Osteoblast (primary cell): ENCODE data around the gene ATG16L2. TPM values are rescaled to one million over a fixed set of nuclear protein-coding genes. Genes with fewer than 3 reads are reported as not detected.
A peak's percentile ranks its signal among the peaks of the same experiment; 100 is the strongest.

Experiments used
- DNase-seq: peaks from one replicate; pipeline ENCODE4 v3.0.0; 2011; ENCODE audit warnings: low spot score, mixed read lengths; ENCODE audit not compliant: insufficient read length; ENCODE audit errors: missing footprints
- H2AFZ ChIP-seq: 2 replicates; pipeline ENCODE4 v1.6.0; 2011; ENCODE audit warnings: mild to moderate bottlenecking, low read length
- H3K27ac ChIP-seq: 2 replicates; pipeline ENCODE4 v1.5.1; 2011; ENCODE audit warnings: mild to moderate bottlenecking, low read depth, low read length, moderate library complexity
- H3K27me3 ChIP-seq: 2 replicates; pipeline ENCODE4 v1.6.0; 2012; ENCODE audit warnings: mild to moderate bottlenecking, control low read depth, inconsistent platforms, low read length, moderate library complexity; ENCODE audit not compliant: insufficient read depth
- H3K36me3 ChIP-seq: 2 replicates; pipeline ENCODE4 v1.5.1; 2011; ENCODE audit warnings: mild to moderate bottlenecking, low read length, control low read depth, moderate library complexity; ENCODE audit not compliant: insufficient read depth
- H3K4me1 ChIP-seq: 2 replicates; pipeline ENCODE4 v1.5.1; 2011; ENCODE audit warnings: mild to moderate bottlenecking, low read length, control low read depth, moderate library complexity; ENCODE audit not compliant: insufficient read depth
- H3K4me2 ChIP-seq: 2 replicates; pipeline ENCODE4 v1.6.0; 2011; ENCODE audit warnings: mild to moderate bottlenecking, low read length; ENCODE audit not compliant: insufficient read depth
- H3K4me3 ChIP-seq: fragments of 200-600 bp; sonication (generic); 3 replicates; pipeline ENCODE4 v1.5.1; 2012; ENCODE audit warnings: mild to moderate bottlenecking, low read length, inconsistent platforms; ENCODE audit not compliant: insufficient read depth
- H3K79me2 ChIP-seq: 2 replicates; pipeline ENCODE4 v1.6.0; 2012; ENCODE audit warnings: mild to moderate bottlenecking, low read length, control low read depth, inconsistent platforms; ENCODE audit not compliant: insufficient read depth
- H3K9me3 ChIP-seq: 2 replicates; pipeline ENCODE4 v1.5.1; 2011; ENCODE audit warnings: low read depth, low read length, control low read depth
- H4K20me1 ChIP-seq: 2 replicates; pipeline ENCODE4 v1.6.0; 2012; ENCODE audit warnings: mild to moderate bottlenecking, low read length, control low read depth; ENCODE audit not compliant: insufficient read depth
- total RNA-seq: library from RNA; depleted of rRNA; stranded (reverse); fragments of >200 nt; gene quantifications from 2 replicates; pipeline ENCODE4 v1.2.3, GENCODE V29; 2012
- TF ChIP-seq, protein P1 (sequence below): IDR thresholded peaks from 2 replicates; pipeline ENCODE4 v1.5.1; 2011; ENCODE audit warnings: mild to moderate bottlenecking, low read depth, low read length, moderate library complexity; ENCODE audit errors: extremely low read depth

ATG16L2 gene
- total RNA-seq, 1 donor, result 11.9 TPM

DNA sequence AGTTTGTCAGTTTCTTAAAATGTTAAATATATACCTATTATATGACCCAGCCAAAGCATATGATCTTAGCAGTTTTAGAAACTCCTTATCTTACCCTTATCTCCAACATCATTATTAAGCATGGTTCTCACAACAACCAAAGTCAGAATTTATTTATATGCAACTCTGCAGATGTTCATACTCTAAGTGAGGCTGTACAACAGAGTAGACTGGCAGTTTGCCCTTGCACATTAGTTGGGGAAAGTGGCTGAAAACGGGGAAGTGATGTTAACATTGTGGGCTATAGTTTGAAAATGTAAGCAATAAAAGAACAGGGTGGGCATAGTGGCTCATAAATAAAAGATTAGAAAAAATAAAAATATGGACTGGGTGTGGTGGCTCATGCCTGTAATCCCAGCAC is 49.7 kb downstream of the ATG16L2 start:
- Histone ChIP-seq H3K4me3 (no peak overlapping the region), H2AFZ (no peak overlapping the region), H3K27ac (no peak overlapping the region), H3K4me1 (peaks cover 30% of the 10 kb centered on the region), H3K36me3 (peaks cover 15% of the 10 kb centered on the region), H3K4me2 (no peak overlapping the region), H3K79me2 (peaks cover 2% of the 10 kb centered on the region), H4K20me1 (peaks cover 3% of the 10 kb centered on the region), H3K9me3 (no peaks in the 10 kb centered on the region), H3K27me3 (no peaks in the 10 kb centered on the region)
- TF ChIP-seq, protein P1, sequence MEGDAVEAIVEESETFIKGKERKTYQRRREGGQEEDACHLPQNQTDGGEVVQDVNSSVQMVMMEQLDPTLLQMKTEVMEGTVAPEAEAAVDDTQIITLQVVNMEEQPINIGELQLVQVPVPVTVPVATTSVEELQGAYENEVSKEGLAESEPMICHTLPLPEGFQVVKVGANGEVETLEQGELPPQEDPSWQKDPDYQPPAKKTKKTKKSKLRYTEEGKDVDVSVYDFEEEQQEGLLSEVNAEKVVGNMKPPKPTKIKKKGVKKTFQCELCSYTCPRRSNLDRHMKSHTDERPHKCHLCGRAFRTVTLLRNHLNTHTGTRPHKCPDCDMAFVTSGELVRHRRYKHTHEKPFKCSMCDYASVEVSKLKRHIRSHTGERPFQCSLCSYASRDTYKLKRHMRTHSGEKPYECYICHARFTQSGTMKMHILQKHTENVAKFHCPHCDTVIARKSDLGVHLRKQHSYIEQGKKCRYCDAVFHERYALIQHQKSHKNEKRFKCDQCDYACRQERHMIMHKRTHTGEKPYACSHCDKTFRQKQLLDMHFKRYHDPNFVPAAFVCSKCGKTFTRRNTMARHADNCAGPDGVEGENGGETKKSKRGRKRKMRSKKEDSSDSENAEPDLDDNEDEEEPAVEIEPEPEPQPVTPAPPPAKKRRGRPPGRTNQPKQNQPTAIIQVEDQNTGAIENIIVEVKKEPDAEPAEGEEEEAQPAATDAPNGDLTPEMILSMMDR, result no peak
- DNase-seq, result no peak

GRCh38 chr11:72864702-72865655 is 50.8 kb downstream of the ATG16L2 start:
- H3K4me2 ChIP-seq, result peak overlapping the region; percentile 58
- H3K79me2 ChIP-seq, result peaks cover 2% of the 10 kb centered on the region
- H4K20me1 ChIP-seq, result peaks cover 3% of the 10 kb centered on the region
- H3K27me3 ChIP-seq, result no peaks in the 10 kb centered on the region
- peaks cover 15% of the 10 kb centered on the region for H3K36me3 ChIP-seq
- TF ChIP-seq, protein P1, result no peak
- H3K4me1 ChIP-seq, result peaks cover 26% of the 10 kb centered on the region
- H3K9me3 ChIP-seq, result no peaks in the 10 kb centered on the region
- H3K27ac ChIP-seq, result peak overlapping the region; percentile 64
- DNase-seq, result peak; percentile 58
- no peak overlapping the region for H3K4me3 ChIP-seq
- H2AFZ ChIP-seq, result no peak overlapping the region

- no peaks in the 10 kb centered on the region for H3K79me2 ChIP-seq
- TF ChIP-seq, protein P1, result no peak
- H3K27ac ChIP-seq, result no peak overlapping the region
- DNase-seq, result no peak
- H3K9me3 ChIP-seq, result no peaks in the 10 kb centered on the region
- H4K20me1 ChIP-seq, result peaks cover 3% of the 10 kb centered on the region
- H3K4me3 ChIP-seq, result no peak overlapping the region
- H3K4me1 ChIP-seq, result peaks cover 31% of the 10 kb centered on the region
- no peak overlapping the region for H3K4me2 ChIP-seq
- H3K27me3 ChIP-seq, result no peaks in the 10 kb centered on the region
- H3K36me3 ChIP-seq, result peaks cover 15% of the 10 kb centered on the region
- no peak overlapping the region for H2AFZ ChIP-seq
Measured at GRCh38 chr11:72867970-72868369, 53.8 kb downstream of the ATG16L2 start.

- Histone ChIP-seq H3K4me2 (no peak overlapping the region), H3K27ac (no peak overlapping the region), H3K4me1 (peaks cover 20% of the 10 kb centered on the region), H2AFZ (no peak overlapping the region), H4K20me1 (peaks cover 3% of the 10 kb centered on the region), H3K27me3 (no peaks in the 10 kb centered on the region), H3K36me3 (peaks cover 15% of the 10 kb centered on the region), H3K9me3 (no peaks in the 10 kb centered on the region), H3K4me3 (no peak overlapping the region), H3K79me2 (no peaks in the 10 kb centered on the region)
- DNase-seq, result peak; percentile 10
- TF ChIP-seq, protein P1, result no peak
Measured at GRCh38 chr11:72869831-72870230, 55.6 kb downstream of the ATG16L2 start.
